HCEC 1CT (cell line): ENCODE data around the gene AURKB.
"Not testable (repeated sequence)": the region's sequence is repeated elsewhere in the genome, so short reads cannot be mapped to it uniquely, and the experiment has no call there.

ENCODE experiments used
- DNase-seq: peaks from one replicate; pipeline ENCODE4 v3.0.0-alpha.2; 2017

Gene AURKB

GRCh38 chr17:8187517-8188262, 22.7 kb downstream of the AURKB start:
- DNase-seq = peak; percentile 100

GRCh38 chr17:8186787-8187516, 23.4 kb downstream of the AURKB start:
- DNase-seq = peak; percentile 89

- no peak for DNase-seq
These were observed 24.0 kb downstream of the AURKB start for GRCh38 chr17:8186446-8186786.

- DNase-seq = peak; percentile 36
These were observed 24.6 kb downstream of the AURKB start for GRCh38 chr17:8185582-8186445.

- no peak for DNase-seq
These were observed 33.2 kb downstream of the AURKB start for GRCh38 chr17:8176998-8177731.

GRCh38 chr17:8176197-8176940, 34.0 kb downstream of the AURKB start, which contains the start of gene TMEM107:
TSS of gene TMEM107 (minus strand) at chr17:8176380. CDS start at chr17:8176286, 94 bp downstream.
- peak; percentile 73 for DNase-seq

- DNase-seq = no peak
These were observed 34.6 kb downstream of the AURKB start for GRCh38 chr17:8175795-8176196.

GRCh38 chr17:8173871-8174322, 36.5 kb downstream of the AURKB start:
- peak; percentile 32 for DNase-seq

GRCh38 chr17:8173056-8173870, 37.1 kb downstream of the AURKB start:
- DNase-seq = peak; percentile 97

- not testable (repeated sequence) for DNase-seq
These were observed 40.2 kb downstream of the AURKB start for GRCh38 chr17:8170186-8170585.

GRCh38 chr17:8167526-8167925, 42.8 kb downstream of the AURKB start:
- DNase-seq = no peak

- no peak for DNase-seq
These were observed 43.6 kb downstream of the AURKB start for GRCh38 chr17:8166731-8167130.

GRCh38 chr17:8164815-8165131, 45.6 kb downstream of the AURKB start:
- no peak for DNase-seq

GRCh38 chr17:8163978-8164814, 46.2 kb downstream of the AURKB start:
- peak; percentile 51 for DNase-seq

GRCh38 chr17:8162997-8163977, 47.1 kb downstream of the AURKB start:
- no peak for DNase-seq

GRCh38 chr17:8162233-8162996, 48.0 kb downstream of the AURKB start, which contains the start of gene VAMP2:
TSS of gene VAMP2 (minus strand) at chr17:8162948. CDS start at chr17:8162879, 69 bp downstream.
- DNase-seq = peak; percentile 62

GRCh38 chr17:8161289-8162232, 48.8 kb downstream of the AURKB start:
- no peak for DNase-seq
